H1 (cell line): ENCODE measurements around the gene STIMATE. TPM values are rescaled to one million over a fixed set of nuclear protein-coding genes. Genes with fewer than 3 reads are reported as not detected.

Experiments used
- CHD7 ChIP-seq: fragments of 300-600 bp; sonication (generic); IDR thresholded peaks from 2 replicates; pipeline ENCODE4 v1.7.1; 2012; ENCODE audit warnings: low read length, moderate library complexity, mild to moderate bottlenecking, inconsistent platforms; ENCODE audit not compliant: insufficient replicate concordance
- NANOG ChIP-seq: IDR thresholded peaks from 2 replicates; pipeline ENCODE4 v1.6.1; 2011; ENCODE audit warnings: low read length, low read depth, mild to moderate bottlenecking, inconsistent platforms; ENCODE audit not compliant: insufficient read depth, poor library complexity, severe bottlenecking
- SIN3A ChIP-seq, 2 experiments: IDR thresholded peaks in 1 of 2; conservative IDR thresholded peaks in 1 of 2; 2 replicates each; pipeline ENCODE4 v1.6.1; 2011 to 2012; ENCODE audit warnings: low read length in 2 of 2, improper control_type of control experiment in 1 of 2, low read depth in 1 of 2, mild to moderate bottlenecking in 1 of 2
- polyA plus RNA-seq, 7 experiments: library from polyadenylated mRNA; depleted of rRNA in 3 of 7; stranded (reverse) in 5 of 7; unstranded in 2 of 7; fragments of >200 nt in 5 of 7; fragments of 200-250 nt in 2 of 7; gene quantifications; 1 replicate in 5 of 7; 2 replicates in 1 of 7; 4 replicates in 1 of 7; pipeline versions ENCODE4 v1.2.1 to v1.2.3, GENCODE V29; 2011 to 2013; ENCODE audit warnings: missing spikeins in 2 of 7, mixed read lengths in 2 of 7
- total RNA-seq: library from RNA; stranded (reverse); fragmentation: NEBNext Ultra II Directional; extraction: Animal tissue kit (Norgen Biotek cat#: 25700); gene quantifications from 2 replicates; pipeline ENCODE4 v1.2.1, GENCODE V29; 2021

STIMATE gene
- total and polyA plus RNA-seq, 2 of the 8 experiments (the other 6 are each of a cell fraction or from before 2014, with no cell fraction given): 17.5 to 22.1 TPM

GRCh38 chr3:52817221-52817620 is 80.1 kb downstream of the STIMATE start (continued):
- TF ChIP-seq CHD7 (no peak), NANOG (no peak), SIN3A (conservative IDR thresholded peaks at IDR 0.05 in 1 of 2, IDR thresholded peaks at IDR 0.05 in 1 of 2; ENCODE audit: low read depth in 1 of 2, low read length in 2 of 2) (no peak)
- TF ChIP-seq, all 59 proteins: peak for 0
